Smooth muscle cell (in vitro differentiated cells): ENCODE data around the gene TMF1. TPM values are rescaled to one million over a fixed set of nuclear protein-coding genes. Genes with fewer than 3 reads are reported as not detected.

Experiments
- DNase-seq: peaks from one replicate; lab custom pipeline; 2025; ENCODE audit not compliant: unreplicated experiment; lab: John Stamatoyannopoulos, UW
- H2AFZ ChIP-seq: fragments of 200-600 bp; sonication (generic); 2 replicates; pipeline ENCODE4 v1.6.0; 2016; ENCODE audit warnings: antibody characterized with exemption, low read depth, mild to moderate bottlenecking
- H3F3A ChIP-seq: fragments of 200-600 bp; sonication (generic); 2 replicates; pipeline ENCODE4 v1.6.0; 2017; ENCODE audit warnings: antibody characterized with exemption, low read depth
- H3K27ac ChIP-seq: fragments of 200-600 bp; sonication (generic); 2 replicates; pipeline ENCODE4 v1.5.1; 2016; ENCODE audit warnings: low read depth, mild to moderate bottlenecking
- H3K27me3 ChIP-seq: fragments of 200-600 bp; sonication (generic); 2 replicates; pipeline ENCODE4 v1.6.1; 2016; ENCODE audit warnings: low read depth, mild to moderate bottlenecking
- H3K36me3 ChIP-seq: fragments of 200-600 bp; sonication (generic); 2 replicates; pipeline ENCODE4 v1.5.1; 2016; ENCODE audit warnings: low read depth
- H3K4me1 ChIP-seq: fragments of 200-600 bp; sonication (generic); 2 replicates; pipeline ENCODE4 v1.5.1; 2016; ENCODE audit warnings: low read depth
- H3K4me2 ChIP-seq: fragments of 200-600 bp; sonication (generic); 2 replicates; pipeline ENCODE4 v1.6.0; 2016; ENCODE audit warnings: mild to moderate bottlenecking
- H3K4me3 ChIP-seq: fragments of 200-600 bp; sonication (generic); 2 replicates; pipeline ENCODE4 v1.5.1; 2016; ENCODE audit warnings: mild to moderate bottlenecking
- H3K79me2 ChIP-seq: fragments of 200-600 bp; sonication (generic); 2 replicates; pipeline ENCODE4 v1.6.0; 2016; ENCODE audit warnings: low read depth, mild to moderate bottlenecking
- H3K9ac ChIP-seq: fragments of 200-600 bp; sonication (generic); 2 replicates; pipeline ENCODE4 v1.6.0; 2016; ENCODE audit warnings: low read depth
- H3K9me3 ChIP-seq: fragments of 200-600 bp; sonication (generic); replicated peaks from 2 replicates; pipeline ENCODE4 v1.5.1; 2016; ENCODE audit warnings: low read depth
- H4K20me1 ChIP-seq: fragments of 200-600 bp; sonication (generic); 2 replicates; pipeline ENCODE4 v1.6.0; 2016; ENCODE audit warnings: low read depth
- CTCF ChIP-seq: fragments of 200-600 bp; sonication (generic); IDR thresholded peaks from 2 replicates; pipeline ENCODE4 v1.5.1; 2017; ENCODE audit warnings: borderline replicate concordance, mild to moderate bottlenecking, antibody characterized with exemption; ENCODE audit not compliant: insufficient read depth, poor library complexity, severe bottlenecking
- WGBS: methylation state at CpG from one replicate; pipeline ENCODE4 v1.1.7; 2016; ENCODE audit warnings: low lambda C conversion rate; 5-methylcytosine and 5-hydroxymethylcytosine counted together
- polyA plus RNA-seq: library from polyadenylated mRNA; unstranded; fragments of >200 nt; fragmentation: Nextera tagmentation; extraction: Ambion mirVana; gene quantifications from 2 replicates; pipeline ENCODE4 v1.2.1, GENCODE V29; 2016
- total RNA-seq: library from RNA; depleted of rRNA; stranded (reverse); fragments of >200 nt; gene quantifications from 2 replicates; pipeline ENCODE4 v1.2.3, GENCODE V29; 2014

TMF1 gene
- total and polyA plus RNA-seq, 2 experiments from 2014 or later = 28.9 to 63.0 TPM

- 51% methylated on average over 5 of the region's 5 CpGs for WGBS
- no peak for TF ChIP-seq CTCF
These were observed 29.6 kb upstream of the TMF1 start for GRCh38 chr3:69081583-69082262.

GRCh38 chr3:69080233-69080920 is 28.2 kb upstream of the TMF1 start, which contains the start of gene UBA3:
Gene UBA3, minus strand, starts transcription at chr3:69080365. Its CDS starts 12 bp downstream, at chr3:69080353.
- Histone ChIP-seq H3K9ac (peak within 1 kb of the TSS; percentile 96), H3F3A (peaks cover 20% of the 10 kb centered on the region), H3K4me1 (peaks cover 35% of the 10 kb centered on the region), H3K27ac (peak within 1 kb of the TSS; percentile 24), H3K4me2 (peak within 1 kb of the TSS; percentile 100), H3K36me3 (no peaks in the 10 kb centered on the region), H3K4me3 (peak within 1 kb of the TSS; percentile 93), H3K27me3 (no peaks in the 10 kb centered on the region), H2AFZ (peak within 1 kb of the TSS; percentile 75), H3K9me3 (no peaks in the 10 kb centered on the region), H4K20me1 (peaks cover 35% of the 10 kb centered on the region), H3K79me2 (peaks cover 48% of the 10 kb centered on the region)
- peak; percentile 57 for DNase-seq
- WGBS = 17% methylated on average over 14 of the region's 37 CpGs
- no peak for TF ChIP-seq CTCF

More at GRCh38 chr3:69081583-69082262, 29.6 kb upstream of the TMF1 start:
- Histone ChIP-seq H3K4me3 (no peak overlapping the region), H3K9me3 (no peaks in the 10 kb centered on the region), H2AFZ (no peak overlapping the region), H3K9ac (no peak overlapping the region), H3K36me3 (no peaks in the 10 kb centered on the region), H3K4me1 (peaks cover 42% of the 10 kb centered on the region), H3K27ac (no peak overlapping the region), H3F3A (peaks cover 25% of the 10 kb centered on the region), H3K27me3 (no peaks in the 10 kb centered on the region), H4K20me1 (peaks cover 24% of the 10 kb centered on the region), H3K79me2 (peaks cover 35% of the 10 kb centered on the region), H3K4me2 (peak overlapping the region; percentile 76)
- DNase-seq = no peak

- WGBS = 9% methylated on average over 18 of the region's 29 CpGs
- peaks cover 20% of the 10 kb centered on the region for H3F3A ChIP-seq
- peaks cover 56% of the 10 kb centered on the region for H3K79me2 ChIP-seq
- peaks cover 40% of the 10 kb centered on the region for H4K20me1 ChIP-seq
- no peak for TF ChIP-seq CTCF
- H3K4me3 ChIP-seq = peak overlapping the region; percentile 93
- peak overlapping the region; percentile 24 for H3K27ac ChIP-seq
- peak overlapping the region; percentile 96 for H3K9ac ChIP-seq
- DNase-seq = no peak
- H3K4me2 ChIP-seq = peak overlapping the region; percentile 100
- H3K9me3 ChIP-seq = no peaks in the 10 kb centered on the region
- H2AFZ ChIP-seq = peak overlapping the region; percentile 75
- H3K4me1 ChIP-seq = peaks cover 34% of the 10 kb centered on the region
- H3K36me3 ChIP-seq = no peaks in the 10 kb centered on the region
- no peaks in the 10 kb centered on the region for H3K27me3 ChIP-seq
These were observed 27.4 kb upstream of the TMF1 start for GRCh38 chr3:69079269-69080159.
